ENCODE results near the gene METRN. TPM values are rescaled to one million over a fixed set of nuclear protein-coding genes. Genes with fewer than 3 reads are reported as not detected.
"Not testable (repeated sequence)": the region's sequence is repeated elsewhere in the genome, so short reads cannot be mapped to it uniquely, and the experiment has no call there.

Gene METRN
- total RNA-seq, 1 donor from 2014 or later = 62.0 TPM

- DNase-seq (ENCODE audit: low spot score) = no peak
Measured at GRCh38 chr16:709566-710499, 5.1 kb upstream of the METRN start.

- DNase-seq (ENCODE audit: low spot score) = no peak
Measured at GRCh38 chr16:710500-711075, 4.3 kb upstream of the METRN start.

GRCh38 chr16:711084-711483 is 3.8 kb upstream of the METRN start:
- DNase-seq (ENCODE audit: low spot score) = no peak

- peak; percentile 75 for DNase-seq (ENCODE audit: low spot score)
Measured at GRCh38 chr16:711548-712320, 3.2 kb upstream of the METRN start.

GRCh38 chr16:712740-713250 is 2.1 kb upstream of the METRN start:
- DNase-seq (ENCODE audit: low spot score) = not testable (repeated sequence)

- no peak for DNase-seq (ENCODE audit: low spot score)
Measured at GRCh38 chr16:714079-714478, 839 bp upstream of the METRN start.

GRCh38 chr16:715477-716199 is 720 bp downstream of the METRN start:
- DNase-seq (ENCODE audit: low spot score) = no peak

- no peak for DNase-seq (ENCODE audit: low spot score)
Measured at GRCh38 chr16:716200-716568, 1.3 kb downstream of the METRN start.

- DNase-seq (ENCODE audit: low spot score) = no peak
Measured at GRCh38 chr16:716768-717325, 1.9 kb downstream of the METRN start.

GRCh38 chr16:717450-718245 is 2.7 kb downstream of the METRN start:
- no peak for DNase-seq (ENCODE audit: low spot score)

GRCh38 chr16:718389-718788 is 3.5 kb downstream of the METRN start:
- DNase-seq (ENCODE audit: low spot score) = no peak

- no peak for DNase-seq (ENCODE audit: low spot score)
Measured at GRCh38 chr16:718922-719321, 4.0 kb downstream of the METRN start.

GRCh38 chr16:719815-720446 is 5.0 kb downstream of the METRN start:
- no peak for DNase-seq (ENCODE audit: low spot score)

- no peak for DNase-seq (ENCODE audit: low spot score)
Measured at GRCh38 chr16:720447-720989, 5.6 kb downstream of the METRN start.

GRCh38 chr16:720990-721764 is 6.3 kb downstream of the METRN start, which contains the start of gene ANTKMT:
Gene ANTKMT (plus strand): TSS chr16:721146. CDS start chr16:721275, 129 bp downstream.
- DNase-seq (ENCODE audit: low spot score) = peak; percentile 72

GRCh38 chr16:721765-722540 is 7.0 kb downstream of the METRN start:
- DNase-seq (ENCODE audit: low spot score) = no peak

GRCh38 chr16:722835-723633 is 8.1 kb downstream of the METRN start:
- DNase-seq (ENCODE audit: low spot score) = no peak

Data from mucosa of gallbladder (tissue), 1 donor.